ENCODE results near the gene AKAP7. TPM values are rescaled to one million over a fixed set of nuclear protein-coding genes. Genes with fewer than 3 reads are reported as not detected.

The AKAP7 gene
- total RNA-seq, 1 experiment from 2014 or later, result 3.1 TPM

DNA sequence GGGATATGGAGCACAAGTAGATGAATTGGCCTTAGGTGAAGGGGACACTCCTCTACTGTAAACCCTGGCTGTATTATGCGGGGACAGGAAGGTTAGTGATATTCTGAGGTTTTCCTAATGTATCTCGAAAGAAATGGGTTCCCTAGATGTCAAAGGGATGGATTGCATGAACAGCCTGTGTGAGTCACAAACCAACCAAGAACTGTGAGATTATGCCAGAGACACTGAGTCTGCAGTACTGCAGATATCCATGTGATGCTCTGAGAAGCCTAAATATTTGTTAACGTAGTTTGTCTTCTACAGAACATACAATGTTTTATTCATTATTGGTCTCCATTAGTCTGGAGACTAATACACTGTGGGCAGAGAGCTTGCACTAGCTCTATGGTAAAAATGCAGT is 182.2 kb downstream of the AKAP7 start (continued):
- TF ChIP-seq, protein P1, sequence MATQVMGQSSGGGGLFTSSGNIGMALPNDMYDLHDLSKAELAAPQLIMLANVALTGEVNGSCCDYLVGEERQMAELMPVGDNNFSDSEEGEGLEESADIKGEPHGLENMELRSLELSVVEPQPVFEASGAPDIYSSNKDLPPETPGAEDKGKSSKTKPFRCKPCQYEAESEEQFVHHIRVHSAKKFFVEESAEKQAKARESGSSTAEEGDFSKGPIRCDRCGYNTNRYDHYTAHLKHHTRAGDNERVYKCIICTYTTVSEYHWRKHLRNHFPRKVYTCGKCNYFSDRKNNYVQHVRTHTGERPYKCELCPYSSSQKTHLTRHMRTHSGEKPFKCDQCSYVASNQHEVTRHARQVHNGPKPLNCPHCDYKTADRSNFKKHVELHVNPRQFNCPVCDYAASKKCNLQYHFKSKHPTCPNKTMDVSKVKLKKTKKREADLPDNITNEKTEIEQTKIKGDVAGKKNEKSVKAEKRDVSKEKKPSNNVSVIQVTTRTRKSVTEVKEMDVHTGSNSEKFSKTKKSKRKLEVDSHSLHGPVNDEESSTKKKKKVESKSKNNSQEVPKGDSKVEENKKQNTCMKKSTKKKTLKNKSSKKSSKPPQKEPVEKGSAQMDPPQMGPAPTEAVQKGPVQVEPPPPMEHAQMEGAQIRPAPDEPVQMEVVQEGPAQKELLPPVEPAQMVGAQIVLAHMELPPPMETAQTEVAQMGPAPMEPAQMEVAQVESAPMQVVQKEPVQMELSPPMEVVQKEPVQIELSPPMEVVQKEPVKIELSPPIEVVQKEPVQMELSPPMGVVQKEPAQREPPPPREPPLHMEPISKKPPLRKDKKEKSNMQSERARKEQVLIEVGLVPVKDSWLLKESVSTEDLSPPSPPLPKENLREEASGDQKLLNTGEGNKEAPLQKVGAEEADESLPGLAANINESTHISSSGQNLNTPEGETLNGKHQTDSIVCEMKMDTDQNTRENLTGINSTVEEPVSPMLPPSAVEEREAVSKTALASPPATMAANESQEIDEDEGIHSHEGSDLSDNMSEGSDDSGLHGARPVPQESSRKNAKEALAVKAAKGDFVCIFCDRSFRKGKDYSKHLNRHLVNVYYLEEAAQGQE (IDR thresholded peaks at IDR 0.05; ENCODE audit: low read depth), result no peak
- TF ChIP-seq CBX3 (IDR thresholded peaks at IDR 0.05; ENCODE audit: low read depth), result no peak
- TF ChIP-seq TCF7L2 (IDR thresholded peaks at IDR 0.05; ENCODE audit: borderline replicate concordance, extremely low read depth, insufficient read depth, insufficient read length), result no peak
- no peak for TF ChIP-seq EZH2phosphoT487 (IDR thresholded peaks at IDR 0.05; ENCODE audit: borderline replicate concordance)
- TF ChIP-seq RAD21 (IDR thresholded peaks at IDR 0.05; ENCODE audit: low read depth), result no peak
- TF ChIP-seq, protein P2, sequence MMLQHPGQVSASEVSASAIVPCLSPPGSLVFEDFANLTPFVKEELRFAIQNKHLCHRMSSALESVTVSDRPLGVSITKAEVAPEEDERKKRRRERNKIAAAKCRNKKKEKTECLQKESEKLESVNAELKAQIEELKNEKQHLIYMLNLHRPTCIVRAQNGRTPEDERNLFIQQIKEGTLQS (IDR thresholded peaks at IDR 0.05), result no peak

DNA sequence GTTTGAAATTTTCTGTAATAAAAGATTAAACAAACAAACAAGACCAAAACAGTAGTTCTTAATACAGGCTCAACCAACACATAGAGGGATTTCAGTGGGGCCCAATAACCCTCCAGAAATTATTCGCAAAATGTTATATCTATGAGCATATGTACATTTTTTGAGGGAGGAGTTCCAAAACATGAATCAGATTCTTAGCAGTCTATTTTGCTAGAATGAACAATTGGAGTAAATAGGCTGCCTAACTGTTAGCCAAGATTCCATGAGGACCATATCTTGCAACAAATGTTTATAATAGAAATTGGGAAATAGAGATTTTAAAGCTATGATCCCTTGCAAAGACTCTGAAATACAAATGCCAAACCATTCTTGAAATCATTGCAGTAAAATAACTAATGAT is 186.3 kb downstream of the AKAP7 start:
- Histone ChIP-seq H3K9me2 (ENCODE audit: insufficient read depth) (no peaks in the 10 kb centered on the region), H3K27me3 (ENCODE audit: insufficient read depth, low read length) (no peaks in the 10 kb centered on the region), H3K9me3 (ENCODE audit: control insufficient read depth in 1 of 2, insufficient read depth in 1 of 2, low read depth in 1 of 2, low read length in 2 of 2) (no peaks in the 10 kb centered on the region), H3K4me2 (ENCODE audit: low read length) (no peak overlapping the region), H3K36me3 (ENCODE audit: control insufficient read depth in 1 of 2, insufficient read depth in 2 of 2, low read length in 2 of 2) (no peaks in the 10 kb centered on the region), H4K20me1 (ENCODE audit: insufficient read depth) (no peaks in the 10 kb centered on the region), H3K4me3 (replicated peaks in 1 of 2; ENCODE audit: low read depth in 1 of 2, low read length in 2 of 2) (no peak overlapping the region), H3K27ac (ENCODE audit: low read depth, low read length) (no peak overlapping the region), H3K4me1 (ENCODE audit: control insufficient read depth in 1 of 2, insufficient read depth in 2 of 2, low read length in 2 of 2) (no peaks in the 10 kb centered on the region), H3K79me2 (ENCODE audit: insufficient read depth, low read length) (no peaks in the 10 kb centered on the region), H2AFZ (ENCODE audit: low read depth, low read length, poor library complexity, severe bottlenecking) (no peak overlapping the region), H3K9ac (ENCODE audit: low read length) (no peak overlapping the region)
- DNase-seq (ENCODE audit: low read depth, low spot score) (no peak), ATAC-seq (no peak)
- intact Hi-C loops (cut with micrococcal nuclease), result no loop called here
- no TSS peak for BruUV-seq (replicated peaks)
- RAD21 ChIA-PET (ENCODE audit: low non-redundant PET in 1 of 2, low total read pairs in 2 of 2, uncharacterized antibody in 2 of 2, unreplicated experiment in 2 of 2), result no interaction called here
- CTCF ChIA-PET, result no interaction called here
- POLR2A ChIA-PET, result no interaction called here
- TF ChIP-seq EGR1 (IDR thresholded peaks at IDR 0.05; ENCODE audit: low read depth), result no peak
- TF ChIP-seq CEBPB (IDR thresholded peaks at IDR 0.05; ENCODE audit: low read depth), result no peak
- no peak for TF ChIP-seq POLR2A (IDR thresholded peaks at IDR 0.05; ENCODE audit: borderline replicate concordance, extremely low read depth, insufficient read depth, insufficient read length)
- no peak for TF ChIP-seq CBX3 (IDR thresholded peaks at IDR 0.05; ENCODE audit: low read depth)
- no peak for TF ChIP-seq RAD21 (IDR thresholded peaks at IDR 0.05; ENCODE audit: low read depth)
- TF ChIP-seq YY1 (IDR thresholded peaks at IDR 0.05; ENCODE audit: extremely low read depth, insufficient replicate concordance, low read depth, low read length), result no peak
- no peak for TF ChIP-seq ZNF274 (IDR thresholded peaks at IDR 0.05; ENCODE audit: low read depth, low read length)
- TF ChIP-seq, protein P3, sequence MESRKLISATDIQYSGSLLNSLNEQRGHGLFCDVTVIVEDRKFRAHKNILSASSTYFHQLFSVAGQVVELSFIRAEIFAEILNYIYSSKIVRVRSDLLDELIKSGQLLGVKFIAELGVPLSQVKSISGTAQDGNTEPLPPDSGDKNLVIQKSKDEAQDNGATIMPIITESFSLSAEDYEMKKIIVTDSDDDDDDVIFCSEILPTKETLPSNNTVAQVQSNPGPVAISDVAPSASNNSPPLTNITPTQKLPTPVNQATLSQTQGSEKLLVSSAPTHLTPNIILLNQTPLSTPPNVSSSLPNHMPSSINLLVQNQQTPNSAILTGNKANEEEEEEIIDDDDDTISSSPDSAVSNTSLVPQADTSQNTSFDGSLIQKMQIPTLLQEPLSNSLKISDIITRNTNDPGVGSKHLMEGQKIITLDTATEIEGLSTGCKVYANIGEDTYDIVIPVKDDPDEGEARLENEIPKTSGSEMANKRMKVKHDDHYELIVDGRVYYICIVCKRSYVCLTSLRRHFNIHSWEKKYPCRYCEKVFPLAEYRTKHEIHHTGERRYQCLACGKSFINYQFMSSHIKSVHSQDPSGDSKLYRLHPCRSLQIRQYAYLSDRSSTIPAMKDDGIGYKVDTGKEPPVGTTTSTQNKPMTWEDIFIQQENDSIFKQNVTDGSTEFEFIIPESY (IDR thresholded peaks at IDR 0.05; ENCODE audit: extremely low read depth, insufficient replicate concordance, low read length), result no peak
- TF ChIP-seq SP1 (IDR thresholded peaks at IDR 0.05; ENCODE audit: low read depth), result no peak
- no peak for TF ChIP-seq EZH2phosphoT487 (IDR thresholded peaks at IDR 0.05; ENCODE audit: borderline replicate concordance)
- TF ChIP-seq, protein P4, sequence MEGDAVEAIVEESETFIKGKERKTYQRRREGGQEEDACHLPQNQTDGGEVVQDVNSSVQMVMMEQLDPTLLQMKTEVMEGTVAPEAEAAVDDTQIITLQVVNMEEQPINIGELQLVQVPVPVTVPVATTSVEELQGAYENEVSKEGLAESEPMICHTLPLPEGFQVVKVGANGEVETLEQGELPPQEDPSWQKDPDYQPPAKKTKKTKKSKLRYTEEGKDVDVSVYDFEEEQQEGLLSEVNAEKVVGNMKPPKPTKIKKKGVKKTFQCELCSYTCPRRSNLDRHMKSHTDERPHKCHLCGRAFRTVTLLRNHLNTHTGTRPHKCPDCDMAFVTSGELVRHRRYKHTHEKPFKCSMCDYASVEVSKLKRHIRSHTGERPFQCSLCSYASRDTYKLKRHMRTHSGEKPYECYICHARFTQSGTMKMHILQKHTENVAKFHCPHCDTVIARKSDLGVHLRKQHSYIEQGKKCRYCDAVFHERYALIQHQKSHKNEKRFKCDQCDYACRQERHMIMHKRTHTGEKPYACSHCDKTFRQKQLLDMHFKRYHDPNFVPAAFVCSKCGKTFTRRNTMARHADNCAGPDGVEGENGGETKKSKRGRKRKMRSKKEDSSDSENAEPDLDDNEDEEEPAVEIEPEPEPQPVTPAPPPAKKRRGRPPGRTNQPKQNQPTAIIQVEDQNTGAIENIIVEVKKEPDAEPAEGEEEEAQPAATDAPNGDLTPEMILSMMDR (IDR thresholded peaks at IDR 0.05 in 2 of 3, conservative IDR thresholded peaks at IDR 0.05 in 1 of 3; ENCODE audit: borderline replicate concordance in 1 of 3, insufficient read depth in 1 of 3, low read depth in 2 of 3, low read length in 2 of 3), result no peak
- TF ChIP-seq, protein P2 (IDR thresholded peaks at IDR 0.05), result no peak
- TF ChIP-seq FOSL1 (IDR thresholded peaks at IDR 0.05; ENCODE audit: low read depth), result no peak
- TF ChIP-seq SIN3A (IDR thresholded peaks at IDR 0.05; ENCODE audit: low read depth), result no peak
- no peak for TF ChIP-seq JUND (IDR thresholded peaks at IDR 0.05)
- TF ChIP-seq ELF1 (IDR thresholded peaks at IDR 0.05; ENCODE audit: borderline replicate concordance, low read depth), result no peak
